HG03439 (cell line): ENCODE measurements around the gene NCOR1.
"Not testable (repeated sequence)": the region's sequence is repeated elsewhere in the genome, so short reads cannot be mapped to it uniquely, and the experiment has no call there.

Experiments used
- ATAC-seq: cut with Tn5 transposase; IDR thresholded peaks from one replicate; pipeline ENCODE4 v1.9.1; 2021; ENCODE audit warnings: mild to moderate bottlenecking, moderate library complexity; ENCODE audit not compliant: unreplicated experiment

Gene NCOR1

GRCh38 chr17:16215965-16216316, 607 bp upstream of the NCOR1 start:
- ATAC-seq = no peak

DNA sequence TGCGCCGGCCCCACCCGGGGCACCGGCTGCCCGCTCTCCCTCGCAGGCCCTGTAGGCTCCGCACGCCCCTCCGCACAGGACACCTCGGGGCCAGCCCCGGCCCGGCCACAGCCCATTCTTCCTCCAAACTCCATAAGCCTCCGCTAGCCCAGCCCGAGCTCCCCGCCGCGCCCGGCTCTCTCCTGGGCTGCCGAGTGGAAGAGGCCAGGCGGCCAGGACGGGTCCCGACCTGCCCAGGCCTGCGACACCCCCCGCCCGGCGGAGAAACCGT, 397 bp downstream of the NCOR1 start:
- ATAC-seq = peak; percentile 26

DNA sequence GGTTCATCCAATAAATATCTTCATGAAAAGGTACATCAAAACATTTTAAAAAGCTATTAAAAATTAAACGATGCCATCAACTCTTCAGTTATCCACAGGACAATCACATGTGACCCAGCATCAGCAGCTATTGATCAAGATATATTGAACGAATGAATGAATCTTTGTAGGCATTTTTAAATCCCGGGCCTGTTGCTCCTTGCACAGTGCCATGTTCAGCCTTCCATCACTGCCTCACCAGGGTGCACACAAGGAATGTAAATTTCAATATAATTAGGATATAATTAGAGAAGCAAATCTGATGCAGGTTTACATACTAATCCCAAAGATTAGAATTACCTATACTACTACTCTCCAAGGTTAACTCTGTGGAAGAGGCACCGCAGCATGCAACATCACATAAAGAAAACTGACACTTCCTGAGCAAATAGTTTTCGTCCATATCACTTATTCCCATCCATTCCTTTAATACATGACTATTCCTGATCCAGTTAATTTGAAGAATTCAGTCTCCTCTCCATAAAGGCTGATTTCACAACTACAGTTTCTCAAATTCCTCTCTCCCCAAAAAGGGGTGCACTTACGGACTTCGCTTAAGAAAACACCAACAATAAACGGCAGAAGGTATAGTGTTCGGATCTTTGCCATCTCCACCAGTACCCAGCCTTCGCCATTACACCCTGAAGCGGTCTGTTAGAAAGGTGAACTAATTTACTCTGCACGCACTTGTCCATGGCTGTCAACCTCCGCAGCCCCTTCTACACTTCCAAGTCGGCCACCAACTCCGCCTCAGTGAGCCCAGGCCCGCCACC, 938 bp downstream of the NCOR1 start:
- no peak for ATAC-seq

DNA sequence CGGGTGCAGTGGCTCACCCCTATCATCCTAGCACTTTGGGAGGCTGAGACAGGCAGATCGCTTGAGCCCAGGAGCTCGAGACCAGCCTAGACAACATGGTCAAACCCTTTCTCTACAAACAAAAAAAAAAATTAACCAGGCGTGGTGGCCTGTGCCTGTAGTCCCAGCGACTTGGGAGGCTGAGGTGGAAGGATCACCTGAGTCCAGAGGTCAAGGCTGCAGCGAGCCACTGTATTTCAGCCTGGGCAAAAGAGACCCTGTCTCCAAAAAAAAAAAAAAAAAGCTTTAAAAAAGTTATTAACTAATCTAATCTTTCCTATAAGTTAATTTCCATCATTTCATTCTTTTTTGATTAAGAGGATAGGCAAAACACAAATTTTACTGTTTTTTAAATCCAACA, 2.5 kb downstream of the NCOR1 start:
- no peak for ATAC-seq

- no peak for ATAC-seq
Measured at GRCh38 chr17:16211590-16211989, 3.7 kb downstream of the NCOR1 start.

DNA sequence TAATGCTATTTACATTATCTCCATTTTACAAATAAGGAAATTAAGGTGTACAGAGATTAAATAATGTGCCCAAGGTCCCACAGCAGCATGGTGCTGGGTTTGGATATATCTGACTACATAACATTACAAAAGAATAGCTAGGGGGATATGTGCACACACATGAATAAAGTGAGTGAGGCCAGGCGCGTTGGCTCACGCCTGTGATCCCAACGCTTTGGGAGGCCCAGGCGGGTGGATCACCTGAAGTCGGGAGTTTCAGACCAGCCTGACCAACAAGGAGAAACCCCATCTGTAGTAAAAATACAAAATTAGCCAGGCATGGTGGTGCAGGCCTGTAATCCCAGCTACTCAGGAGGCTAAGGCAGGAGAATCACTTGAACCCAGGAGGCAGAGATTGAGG, 10.6 kb downstream of the NCOR1 start:
- not testable (repeated sequence) for ATAC-seq

DNA sequence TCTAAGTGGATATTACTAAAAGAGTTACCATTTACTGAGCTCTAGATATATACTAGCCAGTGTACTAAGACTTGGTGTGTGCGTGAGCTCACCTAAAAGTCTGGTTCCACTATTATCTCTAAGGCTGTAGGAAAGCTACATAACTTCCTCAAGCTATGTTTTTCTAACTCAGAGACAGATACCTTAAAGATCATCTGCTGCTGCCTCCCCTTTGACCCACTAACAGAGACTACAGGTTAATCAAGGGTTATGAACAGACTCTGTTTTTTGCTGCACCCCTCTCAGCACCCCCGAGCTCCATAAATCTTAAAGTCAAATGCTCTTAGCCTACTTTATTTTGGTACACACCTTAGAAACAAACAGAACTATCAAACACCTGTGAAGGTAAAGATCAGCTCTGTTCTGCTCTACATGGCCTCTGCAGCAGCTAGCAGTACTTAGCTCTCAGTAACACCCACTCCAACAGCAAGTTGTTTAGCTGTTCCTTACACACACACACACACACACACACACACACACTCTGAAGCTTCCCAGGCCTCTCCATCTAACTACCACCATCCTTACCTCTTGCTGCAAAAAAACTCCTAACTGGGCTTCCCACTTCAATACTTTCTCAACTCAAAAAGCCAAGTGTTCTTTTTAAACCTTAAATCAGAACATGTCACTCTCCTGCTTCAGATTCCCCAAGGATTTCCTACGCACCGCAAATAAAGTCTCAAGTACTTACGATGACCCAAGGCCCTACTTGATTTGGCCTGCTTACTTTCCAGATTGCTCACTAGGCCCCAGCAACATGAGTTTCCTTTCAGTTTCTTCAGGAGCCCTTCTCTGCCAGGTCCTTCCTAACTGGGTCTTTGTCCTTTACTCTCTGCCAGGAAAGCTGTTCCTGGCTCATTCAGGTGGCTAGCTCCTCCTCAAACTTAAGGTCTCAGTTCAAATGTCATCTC, 12.5 kb downstream of the NCOR1 start:
- not testable (repeated sequence) for ATAC-seq

- not testable (repeated sequence) for ATAC-seq
Measured at GRCh38 chr17:16201693-16202131, 13.6 kb downstream of the NCOR1 start.

DNA sequence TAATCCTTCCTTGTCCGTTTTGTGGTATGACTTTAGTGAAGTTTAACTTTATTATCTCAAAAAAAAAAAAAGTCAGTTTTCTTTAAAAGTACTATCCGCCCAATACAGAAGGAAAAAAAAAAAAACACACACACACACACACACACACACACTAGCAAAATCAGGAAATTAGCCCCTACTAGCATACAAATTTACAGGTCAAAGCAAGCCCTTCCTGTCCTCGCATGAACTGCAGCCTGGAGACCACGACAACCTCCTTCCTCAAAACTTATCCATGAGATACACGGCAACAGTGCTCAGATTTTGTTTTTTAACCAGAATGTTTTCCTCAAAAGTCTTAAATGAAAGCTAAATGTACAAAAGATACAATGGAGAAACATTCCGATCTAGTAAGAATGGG, 16.2 kb downstream of the NCOR1 start:
- ATAC-seq = no peak

DNA sequence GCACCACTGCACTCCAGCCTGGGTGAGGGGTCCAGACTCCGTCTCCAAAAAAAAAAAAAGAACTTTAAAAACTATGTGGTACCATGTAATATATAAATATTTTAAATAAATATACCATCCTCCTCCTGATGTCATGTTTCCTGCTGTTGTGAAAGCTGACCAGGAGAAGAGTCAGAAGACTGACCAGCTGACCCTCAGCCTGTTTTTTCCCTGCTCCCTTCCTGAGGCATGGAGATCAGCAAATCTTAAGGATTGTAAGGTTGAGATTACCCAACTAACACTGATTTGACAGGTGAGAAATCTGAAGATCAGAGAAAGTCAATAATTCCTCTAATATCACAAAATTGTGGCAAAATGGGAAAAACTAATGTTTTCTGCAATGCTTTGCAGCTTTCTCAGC, 18.1 kb downstream of the NCOR1 start:
- no peak for ATAC-seq

DNA sequence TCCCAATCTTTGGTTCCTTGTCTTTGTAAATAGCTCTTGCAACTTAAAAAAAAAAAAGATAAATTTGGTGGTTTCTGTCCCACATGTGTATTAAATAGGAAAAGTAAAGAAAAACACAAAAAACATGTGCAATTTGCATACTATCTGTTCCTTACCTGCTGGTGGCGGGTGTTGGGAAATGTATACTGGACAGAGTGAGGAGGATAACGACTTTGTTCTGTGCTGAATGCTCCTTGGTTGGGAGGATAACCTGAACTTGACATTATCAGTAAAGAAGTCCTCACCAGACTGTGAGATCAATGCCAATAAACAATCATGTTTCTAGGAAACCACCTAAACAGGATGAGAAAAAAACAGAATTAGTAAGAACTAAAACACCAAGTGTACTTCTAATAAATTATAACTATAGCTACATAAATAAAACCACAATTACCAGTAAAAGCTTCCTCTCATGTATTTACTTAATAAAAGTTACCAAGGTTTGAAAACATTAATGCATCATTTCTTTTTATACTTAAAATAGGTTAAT, 21.0 kb downstream of the NCOR1 start:
- not testable (repeated sequence) for ATAC-seq

DNA sequence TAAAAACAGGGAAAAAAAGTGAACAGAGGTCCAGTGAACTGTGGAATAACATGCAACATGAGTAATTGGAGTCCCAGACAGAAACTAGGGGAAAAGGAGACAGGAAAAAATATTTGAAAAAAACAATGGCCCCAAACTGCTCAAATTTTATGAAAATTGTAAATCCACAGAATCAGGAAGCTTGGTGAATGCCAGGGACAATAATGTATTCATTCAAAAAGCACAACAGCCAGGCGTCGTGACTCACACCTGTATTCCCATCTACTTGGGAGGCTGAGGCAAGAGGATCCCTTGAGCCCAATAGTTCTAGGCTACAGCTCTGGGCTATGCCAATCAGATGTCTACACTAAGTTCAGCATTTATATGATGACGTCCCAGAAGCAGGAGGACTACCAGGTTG, 23.7 kb downstream of the NCOR1 start:
- ATAC-seq = no peak

- ATAC-seq = no peak
Measured at GRCh38 chr17:16190703-16191360, 24.5 kb downstream of the NCOR1 start.

DNA sequence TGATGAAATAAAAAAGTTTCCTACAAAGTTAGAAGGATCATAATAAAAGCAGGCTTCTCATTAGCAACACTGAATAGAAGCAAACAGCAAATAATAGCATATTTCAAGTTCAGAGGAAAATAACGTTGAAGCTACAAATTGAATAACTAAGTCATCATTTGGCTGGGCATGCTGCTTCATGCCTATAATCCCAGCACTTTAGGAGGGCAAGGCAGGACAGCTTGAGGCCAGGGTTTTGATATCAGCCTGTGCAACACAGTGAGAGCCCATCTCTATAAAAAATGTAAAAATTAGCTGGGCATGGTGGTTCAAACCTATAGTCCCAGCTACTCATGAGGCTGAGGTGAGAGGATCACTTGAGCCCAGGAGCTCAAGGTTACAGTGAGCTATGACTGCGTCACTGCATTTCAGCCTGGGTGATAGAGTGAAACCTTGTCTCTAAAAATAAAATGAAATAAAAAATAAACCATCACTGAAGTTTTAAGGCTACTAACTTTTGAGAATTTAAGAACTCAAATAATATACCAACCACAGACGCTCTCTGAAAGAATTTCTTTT, 25.5 kb downstream of the NCOR1 start:
- ATAC-seq = no peak

GRCh38 chr17:16187642-16188041, 27.7 kb downstream of the NCOR1 start:
- no peak for ATAC-seq

DNA sequence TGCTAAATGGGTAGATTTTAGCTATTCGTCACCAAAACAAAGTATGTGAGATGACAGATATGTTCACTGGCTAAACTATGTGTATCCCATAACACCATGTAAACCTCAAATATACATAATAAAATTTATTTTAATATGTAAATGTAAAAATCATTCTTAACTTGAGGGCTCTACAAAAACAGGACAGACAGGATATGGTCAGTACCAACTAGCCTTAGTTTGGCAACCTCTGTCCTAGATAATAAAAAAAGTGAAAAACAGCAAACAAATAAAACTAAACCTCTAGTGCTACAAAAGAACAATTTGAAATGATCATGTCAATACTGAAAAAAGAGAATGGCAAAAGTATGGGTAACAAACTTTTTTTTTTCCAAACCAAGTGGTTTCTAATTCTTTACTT, 33.8 kb downstream of the NCOR1 start:
- ATAC-seq = no peak

GRCh38 chr17:16178836-16179235, 36.5 kb downstream of the NCOR1 start:
- ATAC-seq = no peak

- no peak for ATAC-seq
Measured at GRCh38 chr17:16171613-16172012, 43.7 kb downstream of the NCOR1 start.

- not testable (repeated sequence) for ATAC-seq
Measured at GRCh38 chr17:16166766-16167165, 48.6 kb downstream of the NCOR1 start.

- ATAC-seq = no peak
Measured at GRCh38 chr17:16158714-16159113, 56.6 kb downstream of the NCOR1 start.

DNA sequence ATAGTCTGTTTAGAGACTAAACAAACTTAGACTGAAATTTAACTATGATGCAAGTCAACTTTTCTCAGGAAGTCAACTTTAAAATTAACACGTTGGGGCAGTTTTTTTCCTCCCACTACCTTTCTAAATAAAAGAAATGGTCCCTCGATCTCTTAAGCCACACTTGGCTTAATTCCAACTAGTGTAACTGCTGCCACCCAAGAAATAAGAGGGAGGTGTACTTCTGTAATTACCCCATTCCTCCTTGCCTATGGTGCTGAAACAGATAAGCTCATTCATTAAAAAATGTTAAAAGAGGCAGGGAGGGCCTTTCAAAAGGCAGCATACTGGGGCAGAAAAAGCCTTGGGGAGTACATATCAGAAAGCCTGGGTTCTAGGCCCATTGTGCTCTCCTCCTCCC, 59.8 kb downstream of the NCOR1 start:
- no peak for ATAC-seq
